ENCODE results near the gene YWHAQ.

The YWHAQ gene

DNA sequence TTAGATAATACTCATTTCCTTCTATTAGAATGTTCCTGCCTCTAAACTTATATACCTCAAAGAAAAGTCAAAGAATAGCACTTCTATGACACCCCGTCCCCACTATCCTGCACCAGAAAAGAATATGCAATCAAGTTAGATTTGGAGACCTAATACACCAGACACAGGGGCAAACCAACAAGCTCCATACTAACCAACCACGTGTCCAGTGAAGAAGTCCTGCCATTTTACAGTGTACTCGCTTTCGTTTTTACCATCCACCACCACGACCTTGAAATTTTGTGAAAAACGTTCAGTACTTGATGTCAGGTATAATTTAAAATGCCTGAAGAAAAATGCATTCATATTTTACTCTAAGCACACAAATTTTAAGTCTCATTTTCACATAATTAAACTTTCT is 94.3 kb downstream of the YWHAQ start:
- TF ChIP-seq POLR2AphosphoS5 (IDR thresholded peaks at IDR 0.05; ENCODE audit: low read depth, low read length), result no peak
- no peak for TF ChIP-seq POLR2A (IDR thresholded peaks at IDR 0.05; ENCODE audit: low read depth, low read length)
- no peak for TF ChIP-seq TAF1 (IDR thresholded peaks at IDR 0.05; ENCODE audit: borderline replicate concordance, low read depth, low read length)
- FAIRE-seq (no peak), DNase-seq (ENCODE audit: insufficient read length) (no peak)

DNA sequence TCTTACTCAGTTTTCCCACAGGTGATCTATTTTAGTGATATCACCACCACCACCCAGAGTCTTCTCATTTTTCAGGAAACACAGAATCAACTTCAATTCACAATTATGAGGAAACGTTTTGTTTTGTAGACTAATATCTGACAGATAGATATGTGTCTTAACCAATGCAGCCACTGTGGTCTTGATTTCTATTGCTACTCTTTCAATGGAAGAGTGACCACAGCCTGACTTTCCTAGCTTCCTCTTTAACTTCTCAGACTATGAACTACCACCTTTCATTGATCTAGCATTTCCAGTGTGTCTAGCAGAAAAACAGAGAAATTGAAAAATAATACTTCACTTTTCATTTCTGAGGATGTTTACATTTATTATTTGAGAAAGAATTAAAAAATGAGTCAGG is 95.6 kb downstream of the YWHAQ start:
- TF ChIP-seq TAF1 (IDR thresholded peaks at IDR 0.05; ENCODE audit: borderline replicate concordance, low read depth, low read length) (no peak), POLR2A (IDR thresholded peaks at IDR 0.05; ENCODE audit: low read depth, low read length) (no peak), POLR2AphosphoS5 (IDR thresholded peaks at IDR 0.05; ENCODE audit: low read depth, low read length) (no peak)

More for the DNA sequence above, 95.6 kb downstream of the YWHAQ start:
- no peak for DNase-seq (ENCODE audit: insufficient read length)
- FAIRE-seq, result no peak

Measured in GM12892 (cell line).